ENCODE results near the gene INSR. TPM values are rescaled to one million over a fixed set of nuclear protein-coding genes. Genes with fewer than 3 reads are reported as not detected.

INSR gene
- total RNA-seq, 1 donor from 2014 or later, result 7.9 TPM

- H3K36me3 Mint-ChIP-seq (ENCODE audit: low read depth, unreplicated experiment), result peaks cover 2% of the 10 kb centered on the region
These were observed 21.2 kb downstream of the INSR start for GRCh38 chr19:7272856-7273578.

GRCh38 chr19:7268705-7269098, 25.5 kb downstream of the INSR start:
- H3K4me1 ChIP-seq (ENCODE audit: insufficient read depth, low read length), result no peaks in the 10 kb centered on the region
- H4K20me1 ChIP-seq (ENCODE audit: insufficient read depth, low read length), result no peaks in the 10 kb centered on the region
- H3K9me3 Mint-ChIP-seq (ENCODE audit: unreplicated experiment), result no peaks in the 10 kb centered on the region
- no peaks in the 10 kb centered on the region for H3K4me1 Mint-ChIP-seq (ENCODE audit: low read depth, unreplicated experiment)
- TF ChIP-seq CTCF (IDR thresholded peaks at IDR 0.05; ENCODE audit: insufficient read depth, low read depth, low read length) (no peak), EZH2 (IDR thresholded peaks at IDR 0.05; ENCODE audit: insufficient read depth, low read length) (no peak)
- H3K9me3 ChIP-seq (ENCODE audit: insufficient read depth, low read depth, low read length), result no peaks in the 10 kb centered on the region
- no peak overlapping the region for H3K27ac Mint-ChIP-seq (ENCODE audit: unreplicated experiment)
- no peaks in the 10 kb centered on the region for H3K79me2 ChIP-seq (ENCODE audit: insufficient read depth, low read length)
- H3K36me3 Mint-ChIP-seq (ENCODE audit: low read depth, unreplicated experiment), result peaks cover 11% of the 10 kb centered on the region
- no peaks in the 10 kb centered on the region for H3K36me3 ChIP-seq (ENCODE audit: insufficient read depth, low read length)
- H3K4me3 Mint-ChIP-seq (ENCODE audit: unreplicated experiment), result no peak overlapping the region
- DNase-seq (ENCODE audit: low read depth) (no peak), FAIRE-seq (no peak)
- no peak overlapping the region for H3K4me3 ChIP-seq (ENCODE audit: insufficient read depth, low read depth, low read length)
- H3K4me2 ChIP-seq (ENCODE audit: low read length), result no peak overlapping the region
- no peak overlapping the region for H2AFZ ChIP-seq (ENCODE audit: low read depth, low read length)
- no peak overlapping the region for H3K9ac ChIP-seq (ENCODE audit: low read length)
- H3K27me3 ChIP-seq (ENCODE audit: insufficient read depth, low read length), result no peaks in the 10 kb centered on the region
- H3K27ac ChIP-seq (ENCODE audit: low read depth, low read length), result no peak overlapping the region
- H3K27me3 Mint-ChIP-seq (ENCODE audit: low read depth, unreplicated experiment), result no peaks in the 10 kb centered on the region

More at GRCh38 chr19:7272856-7273578, 21.2 kb downstream of the INSR start:
- DNase-seq (ENCODE audit: low read depth) (no peak), FAIRE-seq (no peak)
- H3K27me3 Mint-ChIP-seq (ENCODE audit: low read depth, unreplicated experiment), result no peaks in the 10 kb centered on the region
- Histone ChIP-seq H3K9me3 (ENCODE audit: insufficient read depth, low read depth, low read length) (no peaks in the 10 kb centered on the region), H3K27me3 (ENCODE audit: insufficient read depth, low read length) (no peaks in the 10 kb centered on the region), H2AFZ (ENCODE audit: low read depth, low read length) (no peak overlapping the region), H3K9ac (ENCODE audit: low read length) (no peak overlapping the region), H3K27ac (ENCODE audit: low read depth, low read length) (no peak overlapping the region), H4K20me1 (ENCODE audit: insufficient read depth, low read length) (no peaks in the 10 kb centered on the region), H3K79me2 (ENCODE audit: insufficient read depth, low read length) (no peaks in the 10 kb centered on the region), H3K4me1 (ENCODE audit: insufficient read depth, low read length) (no peaks in the 10 kb centered on the region), H3K4me3 (ENCODE audit: insufficient read depth, low read depth, low read length) (no peak overlapping the region), H3K36me3 (ENCODE audit: insufficient read depth, low read length) (no peaks in the 10 kb centered on the region), H3K4me2 (ENCODE audit: low read length) (no peak overlapping the region)
- no peak overlapping the region for H3K27ac Mint-ChIP-seq (ENCODE audit: unreplicated experiment)
- H3K4me1 Mint-ChIP-seq (ENCODE audit: low read depth, unreplicated experiment), result no peaks in the 10 kb centered on the region
- H3K4me3 Mint-ChIP-seq (ENCODE audit: unreplicated experiment), result no peak overlapping the region
- no peaks in the 10 kb centered on the region for H3K9me3 Mint-ChIP-seq (ENCODE audit: unreplicated experiment)
- TF ChIP-seq EZH2 (IDR thresholded peaks at IDR 0.05; ENCODE audit: insufficient read depth, low read length), result no peak
- no peak for TF ChIP-seq CTCF (IDR thresholded peaks at IDR 0.05; ENCODE audit: insufficient read depth, low read depth, low read length)

All from astrocyte (in vitro differentiated cells and primary cell).